COLO829 (cell line): ENCODE results near the gene CCDC102A.
"Not testable (repeated sequence)": the region's sequence is repeated elsewhere in the genome, so short reads cannot be mapped to it uniquely, and the experiment has no call there.

Source experiments
- DNase-seq: peaks from one replicate; pipeline ENCODE4 v3.0.0; 2012; ENCODE audit warnings: low spot score

CCDC102A gene

GRCh38 chr16:57502048-57502775 lies 34.2 kb downstream of the CCDC102A start:
- no peak for DNase-seq

GRCh38 chr16:57501492-57501891 lies 34.9 kb downstream of the CCDC102A start:
- no peak for DNase-seq

GRCh38 chr16:57500578-57501111 lies 35.7 kb downstream of the CCDC102A start:
- no peak for DNase-seq

- DNase-seq: not testable (repeated sequence)
Measured at GRCh38 chr16:57499941-57500340, 36.4 kb downstream of the CCDC102A start.

GRCh38 chr16:57498031-57498430 lies 38.3 kb downstream of the CCDC102A start:
- DNase-seq: no peak

- no peak for DNase-seq
Measured at GRCh38 chr16:57497121-57497520, 39.2 kb downstream of the CCDC102A start.

GRCh38 chr16:57493767-57494166 lies 42.6 kb downstream of the CCDC102A start:
- DNase-seq: no peak

- DNase-seq: no peak
Measured at GRCh38 chr16:57489229-57489628, 47.1 kb downstream of the CCDC102A start.

- DNase-seq: no peak
Measured at GRCh38 chr16:57486858-57487834, 49.2 kb downstream of the CCDC102A start.

- DNase-seq: peak; percentile 59
Measured at GRCh38 chr16:57485916-57486857, 50.2 kb downstream of the CCDC102A start, which contains the start of gene DOK4. DOK4 (minus strand) TSS chr16:57486493; CDS start chr16:57479507, 6,986 bp downstream.

- no peak for DNase-seq
Measured at GRCh38 chr16:57485091-57485915, 51.1 kb downstream of the CCDC102A start.

- no peak for DNase-seq
Measured at GRCh38 chr16:57484515-57485005, 51.8 kb downstream of the CCDC102A start.

GRCh38 chr16:57483725-57484514 lies 52.5 kb downstream of the CCDC102A start:
- DNase-seq: no peak

- no peak for DNase-seq
Measured at GRCh38 chr16:57482845-57483545, 53.4 kb downstream of the CCDC102A start.

GRCh38 chr16:57481421-57481820 lies 55.0 kb downstream of the CCDC102A start:
- no peak for DNase-seq

GRCh38 chr16:57480754-57481230 lies 55.6 kb downstream of the CCDC102A start:
- DNase-seq: no peak

- peak; percentile 19 for DNase-seq
Measured at GRCh38 chr16:57479976-57480753, 56.2 kb downstream of the CCDC102A start.
